ENCODE measurements around the gene GBP7.
"Not testable (repeated sequence)": the region's sequence is repeated elsewhere in the genome, so short reads cannot be mapped to it uniquely, and the experiment has no call there.

Gene GBP7

GRCh38 chr1:89147678-89148658, 27.8 kb downstream of the GBP7 start:
- no peak overlapping the region for H3K4me3 ChIP-seq (ENCODE audit: low read depth, low read length)
- no peak for TF ChIP-seq CTCF (IDR thresholded peaks at IDR 0.05; ENCODE audit: low read depth, low read length)

DNA sequence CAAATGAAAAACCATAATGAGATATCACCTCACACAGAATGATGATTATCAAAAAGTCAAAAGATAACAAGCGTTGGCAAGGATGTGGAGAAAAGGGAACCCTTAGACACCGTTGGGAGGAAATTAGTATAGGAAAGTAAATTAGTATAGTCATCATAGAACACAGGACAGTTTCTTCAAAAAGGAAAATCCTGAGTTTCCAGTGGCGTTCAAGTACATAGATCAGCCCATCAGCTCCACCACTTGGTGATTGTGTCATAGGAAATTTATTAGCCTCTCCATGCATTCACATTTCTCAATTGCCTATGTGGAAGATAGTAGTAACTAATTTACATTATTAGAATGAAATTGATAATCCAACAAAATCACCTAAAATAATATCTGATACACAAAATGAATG, 29.1 kb downstream of the GBP7 start:
- no peak for TF ChIP-seq CTCF (IDR thresholded peaks at IDR 0.05; ENCODE audit: low read depth, low read length)
- H3K4me3 ChIP-seq (ENCODE audit: low read depth, low read length), result no peak overlapping the region

- TF ChIP-seq CTCF (IDR thresholded peaks at IDR 0.05; ENCODE audit: low read depth, low read length), result no peak
- H3K4me3 ChIP-seq (ENCODE audit: low read depth, low read length), result no peak overlapping the region
Measured at GRCh38 chr1:89143484-89143883, 32.3 kb downstream of the GBP7 start.

DNA sequence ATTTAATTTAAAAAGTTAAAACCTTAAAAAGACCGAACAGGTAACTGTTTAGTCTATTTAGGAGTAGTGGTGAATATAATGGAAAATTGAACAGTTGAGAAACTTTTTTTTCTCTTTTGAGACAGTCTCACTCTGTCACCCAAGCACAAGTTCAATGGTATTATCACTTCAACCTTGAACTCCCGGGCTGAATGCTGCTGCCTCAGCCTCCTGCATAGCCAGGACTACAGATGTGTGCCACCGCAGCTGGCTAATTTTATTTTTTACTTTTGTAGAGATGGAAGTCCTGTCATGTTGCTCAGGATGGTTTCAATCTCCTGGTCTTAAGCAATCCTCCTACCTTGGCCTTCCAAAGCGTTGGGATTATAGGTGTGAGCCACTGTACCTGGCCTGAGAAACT, 33.6 kb downstream of the GBP7 start:
- no peak for TF ChIP-seq CTCF (IDR thresholded peaks at IDR 0.05; ENCODE audit: low read depth, low read length)
- no peak overlapping the region for H3K4me3 ChIP-seq (ENCODE audit: low read depth, low read length)

- H3K4me3 ChIP-seq (ENCODE audit: low read depth, low read length), result no peak overlapping the region
- TF ChIP-seq CTCF (IDR thresholded peaks at IDR 0.05; ENCODE audit: low read depth, low read length), result no peak
Measured at GRCh38 chr1:89133747-89134146, 42.1 kb downstream of the GBP7 start.

GRCh38 chr1:89130716-89131115, 45.1 kb downstream of the GBP7 start:
- no peak for TF ChIP-seq CTCF (IDR thresholded peaks at IDR 0.05; ENCODE audit: low read depth, low read length)

DNA sequence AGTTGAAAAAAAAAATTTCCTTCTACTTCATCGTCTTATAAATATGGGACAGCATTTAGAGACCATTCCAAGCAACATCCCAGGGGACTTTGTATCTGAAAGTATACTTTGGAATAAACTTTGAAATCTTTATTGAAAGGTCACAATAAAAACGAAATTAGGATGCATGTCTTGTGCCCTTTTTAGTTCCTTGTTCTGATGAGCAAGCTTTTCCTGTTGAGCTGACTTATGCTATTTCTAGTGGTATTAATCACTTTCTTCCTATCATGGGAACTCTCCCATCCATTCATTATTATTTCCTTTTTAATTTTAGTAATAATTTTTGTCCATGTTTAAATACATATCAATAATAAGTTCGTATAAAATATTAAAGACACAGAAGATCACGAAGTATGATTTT, 45.9 kb downstream of the GBP7 start:
- TF ChIP-seq CTCF (IDR thresholded peaks at IDR 0.05; ENCODE audit: low read depth, low read length), result no peak
- H3K4me3 ChIP-seq (ENCODE audit: low read depth, low read length), result no peak overlapping the region

More at GRCh38 chr1:89130716-89131115, 45.1 kb downstream of the GBP7 start:
- no peak overlapping the region for H3K4me3 ChIP-seq (ENCODE audit: low read depth, low read length)

GRCh38 chr1:89128003-89128458, 47.8 kb downstream of the GBP7 start:
- not testable (repeated sequence) for H3K4me3 ChIP-seq (ENCODE audit: low read depth, low read length)

- not testable (repeated sequence) for H3K4me3 ChIP-seq (ENCODE audit: low read depth, low read length)
Measured at GRCh38 chr1:89126602-89127565, 48.9 kb downstream of the GBP7 start.
